Loucy (cell line): ENCODE measurements around the gene FANCB.

Experiments
- CTCF ChIP-seq: fragments of 200-600 bp; sonication (generic); conservative IDR thresholded peaks from 2 replicates; pipeline ENCODE4 v1.5.1; 2014; ENCODE audit warnings: mild to moderate bottlenecking, antibody characterized with exemption, low read length
- EZH2phosphoT487 ChIP-seq: fragments of 200-600 bp; IDR thresholded peaks from 2 replicates; pipeline ENCODE4 v1.6.1; 2018; ENCODE audit warnings: antibody characterized with exemption, mild to moderate bottlenecking, moderate library complexity, borderline replicate concordance

DNA sequence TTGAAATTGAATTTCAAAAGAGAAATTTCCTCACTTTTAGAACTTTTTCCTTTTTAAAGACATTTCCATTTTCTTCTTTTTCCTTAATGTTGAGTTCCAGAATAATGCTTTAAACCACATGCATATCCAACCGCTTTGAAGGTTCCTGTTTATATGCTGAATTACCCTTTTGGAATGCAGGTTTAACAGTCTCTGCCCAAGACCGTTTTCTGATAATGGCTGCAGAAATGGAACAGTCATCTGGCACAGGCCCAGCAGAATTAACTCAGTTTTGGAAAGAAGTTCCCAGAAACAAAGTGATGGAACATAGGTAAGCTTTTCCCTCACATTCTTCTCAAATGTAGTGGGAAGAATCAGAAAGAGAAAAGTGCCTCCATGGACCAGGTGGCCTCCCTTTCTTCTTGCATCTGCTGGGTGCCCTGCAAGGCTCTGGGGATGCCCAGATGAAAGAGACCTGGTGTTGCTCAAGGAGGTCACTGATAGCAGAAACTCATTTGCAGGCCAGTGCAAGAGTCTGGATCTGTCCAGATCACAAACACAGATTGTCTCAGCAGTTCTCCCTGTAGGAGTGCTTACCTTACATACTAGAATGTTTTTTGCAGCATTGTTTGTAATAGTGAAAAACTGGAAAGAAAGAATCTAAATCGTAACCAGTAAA lies 43.3 kb upstream of the FANCB start:
- TF ChIP-seq CTCF (no peak), EZH2phosphoT487 (no peak)
